ACC112 (cell line): Measurements from ENCODE around the gene GPC6.
A peak's percentile ranks its signal among the peaks of the same experiment; 100 is the strongest.

Source experiments
- H2AFZ ChIP-seq: fragments of 200-600 bp; sonication (generic); one replicate; pipeline ENCODE4 v1.6.0; 2017; ENCODE audit warnings: antibody characterized with exemption, low read length; ENCODE audit not compliant: unreplicated experiment
- H3K27ac ChIP-seq: fragments of 200-600 bp; sonication (generic); 2 replicates; pipeline ENCODE4 v1.5.1; 2014; ENCODE audit warnings: low read depth, mild to moderate bottlenecking, antibody characterized with exemption, low read length, moderate library complexity
- H3K27me3 ChIP-seq: fragments of 200-600 bp; sonication (generic); 2 replicates; pipeline ENCODE4 v1.6.1; 2014; ENCODE audit warnings: mild to moderate bottlenecking, antibody characterized with exemption, low read length, moderate library complexity, mixed read lengths; ENCODE audit not compliant: insufficient read depth
- H3K36me3 ChIP-seq: fragments of 200-600 bp; sonication (generic); 2 replicates; pipeline ENCODE4 v1.6.1; 2016; ENCODE audit warnings: mild to moderate bottlenecking, antibody characterized with exemption, low read length, moderate library complexity, mixed read lengths; ENCODE audit not compliant: insufficient read depth
- H3K4me1 ChIP-seq: fragments of 200-600 bp; sonication (generic); one replicate; pipeline ENCODE4 v1.6.1; 2016; ENCODE audit warnings: low read length, mixed read lengths; ENCODE audit not compliant: insufficient read depth, unreplicated experiment, control insufficient read depth
- H3K4me3 ChIP-seq: fragments of 200-600 bp; sonication (generic); 2 replicates; pipeline ENCODE4 v1.5.1; 2014; ENCODE audit warnings: mild to moderate bottlenecking, low read depth, low read length
- H3K79me2 ChIP-seq: fragments of 200-600 bp; sonication (generic); one replicate; pipeline ENCODE4 v1.6.0; 2016; ENCODE audit warnings: low read length; ENCODE audit not compliant: control insufficient read depth, unreplicated experiment, insufficient read depth

GPC6 gene

GRCh38 chr13:93751117-93751516 is 524.5 kb downstream of the GPC6 start:
- H3K27ac ChIP-seq: no peak overlapping the region
- no peak overlapping the region for H3K4me3 ChIP-seq
- H2AFZ ChIP-seq: no peak overlapping the region
- no peaks in the 10 kb centered on the region for H3K36me3 ChIP-seq
- H3K79me2 ChIP-seq: no peaks in the 10 kb centered on the region
- no peaks in the 10 kb centered on the region for H3K27me3 ChIP-seq
- H3K4me1 ChIP-seq: no peaks in the 10 kb centered on the region

DNA sequence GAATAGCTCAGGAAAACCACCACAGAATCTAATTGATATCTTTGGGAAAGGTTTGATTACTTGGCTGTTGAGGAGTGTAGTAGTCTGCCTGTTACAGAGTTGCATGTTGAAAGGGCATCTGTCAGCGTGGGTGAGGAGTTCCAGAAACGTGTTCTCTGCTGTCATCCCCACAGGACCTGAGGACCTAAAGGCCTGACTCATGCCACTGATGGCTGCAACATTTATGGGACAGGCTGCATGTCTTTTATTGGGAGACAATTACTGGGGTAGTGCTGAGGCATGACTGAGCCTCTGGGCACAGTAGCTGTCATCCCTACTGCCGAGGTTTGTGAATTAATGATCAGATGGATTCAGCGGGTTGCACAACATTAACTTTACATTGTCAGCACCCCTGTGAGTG is 525.9 kb downstream of the GPC6 start:
- Histone ChIP-seq H3K36me3 (no peaks in the 10 kb centered on the region), H3K79me2 (no peaks in the 10 kb centered on the region), H3K4me3 (no peak overlapping the region), H2AFZ (no peak overlapping the region), H3K27me3 (no peaks in the 10 kb centered on the region), H3K4me1 (no peaks in the 10 kb centered on the region), H3K27ac (no peak overlapping the region)

DNA sequence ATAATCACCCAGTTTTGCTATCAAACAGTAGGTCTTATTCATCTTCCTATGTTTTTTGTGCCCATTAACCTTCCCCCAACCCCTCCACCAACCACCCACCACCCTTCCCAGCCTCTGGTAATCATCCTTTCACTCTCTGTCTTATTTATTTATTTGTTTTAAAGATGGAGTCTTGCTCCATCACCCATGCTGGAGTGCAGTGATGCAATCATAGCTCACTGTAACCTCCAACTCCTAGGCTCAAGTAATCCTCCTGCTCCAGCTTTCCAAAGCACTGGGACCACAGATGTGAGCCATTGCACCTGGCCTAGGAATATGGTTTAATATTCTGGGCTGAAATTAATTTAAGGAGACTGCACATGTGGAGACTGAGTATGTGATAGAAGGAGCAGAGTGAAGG is 527.0 kb downstream of the GPC6 start:
- Histone ChIP-seq H3K36me3 (no peaks in the 10 kb centered on the region), H3K79me2 (no peaks in the 10 kb centered on the region), H3K4me1 (peaks cover 7% of the 10 kb centered on the region), H3K4me3 (no peak overlapping the region), H3K27ac (no peak overlapping the region), H2AFZ (no peak overlapping the region), H3K27me3 (no peaks in the 10 kb centered on the region)

GRCh38 chr13:93755341-93755740 is 528.7 kb downstream of the GPC6 start:
- Histone ChIP-seq H3K4me1 (peaks cover 13% of the 10 kb centered on the region), H3K36me3 (no peaks in the 10 kb centered on the region), H3K4me3 (no peak overlapping the region), H3K27me3 (no peaks in the 10 kb centered on the region), H3K79me2 (no peaks in the 10 kb centered on the region), H3K27ac (no peak overlapping the region), H2AFZ (no peak overlapping the region)

- H3K4me3 ChIP-seq: peak overlapping the region; percentile 9; the same call in 1 of the 2 replicates
- no peaks in the 10 kb centered on the region for H3K27me3 ChIP-seq
- H2AFZ ChIP-seq: no peak overlapping the region
- peak overlapping the region; percentile 38; the same call in 1 of the 2 replicates for H3K27ac ChIP-seq
- no peaks in the 10 kb centered on the region for H3K79me2 ChIP-seq
- H3K4me1 ChIP-seq: peaks cover 13% of the 10 kb centered on the region
- no peaks in the 10 kb centered on the region for H3K36me3 ChIP-seq
These were observed 532.0 kb downstream of the GPC6 start for GRCh38 chr13:93758575-93758974.

GRCh38 chr13:93762708-93763426 is 536.3 kb downstream of the GPC6 start:
- Histone ChIP-seq H3K4me3 (no peak overlapping the region), H3K36me3 (no peaks in the 10 kb centered on the region), H3K27ac (no peak overlapping the region), H3K4me1 (peaks cover 13% of the 10 kb centered on the region), H2AFZ (no peak overlapping the region), H3K27me3 (no peaks in the 10 kb centered on the region), H3K79me2 (no peaks in the 10 kb centered on the region)

- H3K27me3 ChIP-seq: no peaks in the 10 kb centered on the region
- no peak overlapping the region for H3K27ac ChIP-seq
- H3K79me2 ChIP-seq: no peaks in the 10 kb centered on the region
- H3K36me3 ChIP-seq: no peaks in the 10 kb centered on the region
- no peak overlapping the region for H3K4me3 ChIP-seq
- no peaks in the 10 kb centered on the region for H3K4me1 ChIP-seq
- H2AFZ ChIP-seq: no peak overlapping the region
These were observed 538.5 kb downstream of the GPC6 start for GRCh38 chr13:93765062-93765461.

DNA sequence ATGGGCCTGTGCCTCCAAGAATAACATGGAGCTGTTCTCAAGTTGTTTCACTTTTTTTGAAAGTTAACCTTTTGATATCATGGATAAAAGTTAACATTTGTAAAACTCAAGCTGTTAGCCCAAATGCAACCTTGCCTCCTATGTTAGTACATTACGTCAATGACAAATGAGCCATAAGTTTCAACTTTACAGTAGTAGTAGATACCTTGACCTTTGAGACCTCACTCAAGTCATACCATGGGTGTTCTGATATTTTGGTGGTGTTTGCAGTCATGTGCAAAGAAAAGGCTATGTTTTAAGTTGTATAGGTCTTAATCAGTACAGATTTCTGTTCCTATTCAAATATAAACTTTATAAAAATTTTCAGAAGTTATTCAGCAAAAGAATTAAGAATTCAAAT is 539.2 kb downstream of the GPC6 start:
- no peaks in the 10 kb centered on the region for H3K4me1 ChIP-seq
- H3K27me3 ChIP-seq: no peaks in the 10 kb centered on the region
- no peak overlapping the region for H2AFZ ChIP-seq
- no peak overlapping the region for H3K27ac ChIP-seq
- no peak overlapping the region for H3K4me3 ChIP-seq
- H3K79me2 ChIP-seq: no peaks in the 10 kb centered on the region
- H3K36me3 ChIP-seq: no peaks in the 10 kb centered on the region

GRCh38 chr13:93766719-93767118 is 540.1 kb downstream of the GPC6 start:
- H2AFZ ChIP-seq: no peak overlapping the region
- H3K27ac ChIP-seq: no peak overlapping the region
- H3K36me3 ChIP-seq: no peaks in the 10 kb centered on the region
- H3K79me2 ChIP-seq: no peaks in the 10 kb centered on the region
- H3K27me3 ChIP-seq: no peaks in the 10 kb centered on the region
- peaks cover 3% of the 10 kb centered on the region for H3K4me1 ChIP-seq
- H3K4me3 ChIP-seq: no peak overlapping the region

- peaks cover 7% of the 10 kb centered on the region for H3K4me1 ChIP-seq
- H3K4me3 ChIP-seq: no peak overlapping the region
These were observed 540.7 kb downstream of the GPC6 start for GRCh38 chr13:93767180-93767916.

GRCh38 chr13:93767917-93768409 is 541.4 kb downstream of the GPC6 start:
- H3K27ac ChIP-seq: no peak overlapping the region
- no peak overlapping the region for H2AFZ ChIP-seq

More at GRCh38 chr13:93767180-93767916, 540.7 kb downstream of the GPC6 start:
- H2AFZ ChIP-seq: no peak overlapping the region
- no peak overlapping the region for H3K27ac ChIP-seq
- H3K79me2 ChIP-seq: no peaks in the 10 kb centered on the region
- H3K36me3 ChIP-seq: no peaks in the 10 kb centered on the region
- no peaks in the 10 kb centered on the region for H3K27me3 ChIP-seq

More at GRCh38 chr13:93767917-93768409, 541.4 kb downstream of the GPC6 start:
- H3K27me3 ChIP-seq: no peaks in the 10 kb centered on the region
- no peaks in the 10 kb centered on the region for H3K36me3 ChIP-seq
- no peak overlapping the region for H3K4me3 ChIP-seq
- no peaks in the 10 kb centered on the region for H3K79me2 ChIP-seq
- peaks cover 7% of the 10 kb centered on the region for H3K4me1 ChIP-seq
